ENCODE data around the gene AXL. TPM values are rescaled to one million over a fixed set of nuclear protein-coding genes. Genes with fewer than 3 reads are reported as not detected.

The AXL gene
- total RNA-seq, 1 experiment from 2014 or later = 236 TPM

DNA sequence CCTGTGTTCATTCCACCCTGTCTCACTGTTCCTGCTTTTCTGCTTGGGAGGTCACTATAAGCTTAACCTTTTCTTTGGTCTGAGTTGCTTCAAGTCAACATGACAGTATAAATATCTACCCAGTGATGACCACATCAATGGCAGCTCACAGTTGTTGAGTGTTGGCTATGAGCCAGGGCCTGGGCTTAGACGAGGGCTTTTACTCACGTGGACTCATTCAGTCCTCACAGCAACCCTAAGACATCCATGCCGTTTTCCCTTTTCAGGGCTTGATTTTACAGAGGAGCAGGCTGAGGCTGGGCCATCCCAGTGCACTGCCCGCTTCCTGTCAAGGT lies 80.7 kb downstream of the AXL start:
- H3K9me2 ChIP-seq (ENCODE audit: insufficient read depth) = no peaks in the 10 kb centered on the region
- no peak overlapping the region for H2AFZ ChIP-seq
- H3K27me3 ChIP-seq (ENCODE audit: insufficient read depth, low read depth) = no peaks in the 10 kb centered on the region
- POLR2A ChIA-PET (ENCODE audit: unreplicated experiment) = no interaction called here
- intact Hi-C loops (cut with micrococcal nuclease; ENCODE audit: unreplicated experiment) = no loop called here
- no peak for TF ChIP-seq EZH2 (IDR thresholded peaks at IDR 0.05; ENCODE audit: low read depth)
- TF ChIP-seq, protein P1, sequence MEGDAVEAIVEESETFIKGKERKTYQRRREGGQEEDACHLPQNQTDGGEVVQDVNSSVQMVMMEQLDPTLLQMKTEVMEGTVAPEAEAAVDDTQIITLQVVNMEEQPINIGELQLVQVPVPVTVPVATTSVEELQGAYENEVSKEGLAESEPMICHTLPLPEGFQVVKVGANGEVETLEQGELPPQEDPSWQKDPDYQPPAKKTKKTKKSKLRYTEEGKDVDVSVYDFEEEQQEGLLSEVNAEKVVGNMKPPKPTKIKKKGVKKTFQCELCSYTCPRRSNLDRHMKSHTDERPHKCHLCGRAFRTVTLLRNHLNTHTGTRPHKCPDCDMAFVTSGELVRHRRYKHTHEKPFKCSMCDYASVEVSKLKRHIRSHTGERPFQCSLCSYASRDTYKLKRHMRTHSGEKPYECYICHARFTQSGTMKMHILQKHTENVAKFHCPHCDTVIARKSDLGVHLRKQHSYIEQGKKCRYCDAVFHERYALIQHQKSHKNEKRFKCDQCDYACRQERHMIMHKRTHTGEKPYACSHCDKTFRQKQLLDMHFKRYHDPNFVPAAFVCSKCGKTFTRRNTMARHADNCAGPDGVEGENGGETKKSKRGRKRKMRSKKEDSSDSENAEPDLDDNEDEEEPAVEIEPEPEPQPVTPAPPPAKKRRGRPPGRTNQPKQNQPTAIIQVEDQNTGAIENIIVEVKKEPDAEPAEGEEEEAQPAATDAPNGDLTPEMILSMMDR (conservative IDR thresholded peaks at IDR 0.05) = no peak
- H3F3A ChIP-seq (ENCODE audit: insufficient read depth, low read depth) = peaks cover 18% of the 10 kb centered on the region; the same call in 1 of the 2 replicates
- no peak overlapping the region for H3K4me2 ChIP-seq
- H3K36me3 ChIP-seq (ENCODE audit: low read depth) = peaks cover 32% of the 10 kb centered on the region
- CTCF ChIA-PET = no interaction called here
- no peaks in the 10 kb centered on the region for H3K79me2 ChIP-seq (ENCODE audit: low read depth)
- peaks cover 15% of the 10 kb centered on the region for H4K20me1 ChIP-seq (ENCODE audit: insufficient read depth)
- H3K4me3 ChIP-seq = no peak overlapping the region
- no peaks in the 10 kb centered on the region for H3K9me3 ChIP-seq (ENCODE audit: insufficient read depth, low read depth)
- no peaks in the 10 kb centered on the region for H3K4me1 ChIP-seq (replicated peaks; ENCODE audit: insufficient read depth)
- BruUV-seq (replicated peaks) = no TSS peak
- no peak overlapping the region for H3K27ac ChIP-seq
- DNase-seq = no peak

DNA sequence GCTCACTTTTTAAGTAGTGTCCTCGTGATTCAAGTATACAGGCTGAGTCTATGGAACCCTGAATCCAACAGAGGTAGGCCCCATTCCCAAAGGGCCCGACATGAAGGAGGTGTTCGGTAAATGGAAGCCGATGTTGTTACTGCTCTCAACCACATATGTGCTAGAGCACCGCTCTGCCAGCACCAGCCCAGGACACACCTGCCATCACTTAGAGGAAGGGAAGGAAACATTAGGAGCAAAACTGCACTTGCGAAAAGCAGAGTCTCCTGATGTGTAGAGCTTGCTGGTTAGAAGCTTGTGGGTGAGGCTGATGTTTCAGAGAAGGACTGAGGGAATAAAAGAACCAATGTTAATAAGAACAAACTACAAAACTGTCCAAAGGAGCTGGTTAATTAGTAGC lies 81.5 kb downstream of the AXL start:
- ChIA-PET POLR2A (ENCODE audit: unreplicated experiment) (interaction anchor here (0.5 to 0.6 kb wide), 2 partner anchors 346 to 490 kb away, joined by 4 read pairs; no protein-coding TSS in a partner anchor), CTCF (interaction anchor here (0.6 kb wide), 1 partner anchor 21 kb away, joined by 3 read pairs; no protein-coding TSS in a partner anchor)
- TF ChIP-seq, protein P1 (conservative IDR thresholded peaks at IDR 0.05) = no peak
- no peak for TF ChIP-seq EZH2 (IDR thresholded peaks at IDR 0.05; ENCODE audit: low read depth)
- intact Hi-C loops (cut with micrococcal nuclease; ENCODE audit: unreplicated experiment) = no loop called here
- no peaks in the 10 kb centered on the region for H3K9me3 ChIP-seq (ENCODE audit: insufficient read depth, low read depth)
- peaks cover 26% of the 10 kb centered on the region for H3K36me3 ChIP-seq (ENCODE audit: low read depth)
- no peak overlapping the region for H3K4me3 ChIP-seq
- peaks cover 15% of the 10 kb centered on the region for H4K20me1 ChIP-seq (ENCODE audit: insufficient read depth)
- BruUV-seq (replicated peaks) = no TSS peak
- no peak for DNase-seq
- no peaks in the 10 kb centered on the region for H3K9me2 ChIP-seq (ENCODE audit: insufficient read depth)
- no peak overlapping the region for H3K4me2 ChIP-seq
- H3K4me1 ChIP-seq (replicated peaks; ENCODE audit: insufficient read depth) = no peaks in the 10 kb centered on the region
- no peak overlapping the region for H3K27ac ChIP-seq
- no peaks in the 10 kb centered on the region for H3K79me2 ChIP-seq (ENCODE audit: low read depth)
- H3K27me3 ChIP-seq (ENCODE audit: insufficient read depth, low read depth) = no peaks in the 10 kb centered on the region
- no peak overlapping the region for H2AFZ ChIP-seq
- H3F3A ChIP-seq (ENCODE audit: insufficient read depth, low read depth) = peaks cover 18% of the 10 kb centered on the region; the same call in 1 of the 2 replicates

DNA sequence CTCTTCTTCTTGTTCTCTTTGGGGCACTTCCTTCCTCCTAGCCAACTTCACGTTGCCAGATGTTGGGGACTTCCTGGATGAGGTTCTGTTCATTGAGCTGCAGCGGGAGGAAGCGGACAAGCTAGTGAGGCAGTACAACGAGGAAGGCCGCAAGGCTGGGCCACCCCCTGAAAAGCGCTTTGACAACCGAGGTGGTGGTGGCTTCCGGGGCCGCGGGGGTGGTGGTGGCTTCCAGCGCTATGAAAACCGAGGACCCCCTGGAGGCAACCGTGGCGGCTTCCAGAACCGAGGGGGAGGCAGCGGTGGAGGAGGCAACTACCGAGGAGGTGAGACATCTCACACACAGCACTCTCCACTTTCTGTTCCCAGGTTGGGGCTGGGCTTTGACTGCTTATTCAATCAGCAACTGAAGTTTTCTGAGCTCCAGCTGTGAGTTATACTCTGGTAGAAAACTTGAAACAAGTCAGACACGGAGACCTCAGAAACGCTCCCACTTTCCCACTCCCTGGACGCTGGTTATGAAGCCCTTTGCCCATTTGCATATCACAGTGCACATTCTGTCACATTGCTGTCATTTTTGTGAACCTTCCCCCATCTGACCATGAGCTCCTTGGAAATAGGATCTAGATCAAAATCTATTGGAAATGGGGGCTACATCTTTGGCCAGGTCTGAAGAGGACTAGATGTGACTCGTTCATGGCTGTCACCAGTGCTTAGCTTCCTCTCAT lies 83.8 kb downstream of the AXL start:
- DNase-seq = no peak
- no peak overlapping the region for H3K4me3 ChIP-seq
- no peaks in the 10 kb centered on the region for H3K79me2 ChIP-seq (ENCODE audit: low read depth)
- BruUV-seq (replicated peaks) = no TSS peak
- TF ChIP-seq EZH2 (IDR thresholded peaks at IDR 0.05; ENCODE audit: low read depth) = no peak
- TF ChIP-seq, protein P1 (conservative IDR thresholded peaks at IDR 0.05) = no peak
- intact Hi-C loops (cut with micrococcal nuclease; ENCODE audit: unreplicated experiment) = no loop called here
- H3K9me2 ChIP-seq (ENCODE audit: insufficient read depth) = no peaks in the 10 kb centered on the region
- no peaks in the 10 kb centered on the region for H3K27me3 ChIP-seq (ENCODE audit: insufficient read depth, low read depth)
- H3K4me2 ChIP-seq = no peak overlapping the region
- no peaks in the 10 kb centered on the region for H3K9me3 ChIP-seq (ENCODE audit: insufficient read depth, low read depth)
- ChIA-PET CTCF (interaction anchor here (0.7 kb wide), 1 partner anchor 94 kb away, joined by 5 read pairs; no protein-coding TSS in a partner anchor), POLR2A (ENCODE audit: unreplicated experiment) (no interaction called here)
- H2AFZ ChIP-seq = no peak overlapping the region
- H3F3A ChIP-seq (ENCODE audit: insufficient read depth, low read depth) = peaks cover 30% of the 10 kb centered on the region
- no peaks in the 10 kb centered on the region for H4K20me1 ChIP-seq (ENCODE audit: insufficient read depth)
- no peaks in the 10 kb centered on the region for H3K4me1 ChIP-seq (replicated peaks; ENCODE audit: insufficient read depth)
- H3K27ac ChIP-seq = no peak overlapping the region
- H3K36me3 ChIP-seq (ENCODE audit: low read depth) = peaks cover 23% of the 10 kb centered on the region; the same call in 1 of the 2 replicates
